ENCODE results near the gene TOMM70.

TOMM70 gene

GRCh38 chr3:100325827-100326226 lies 75.1 kb downstream of the TOMM70 start:
- DNase-seq (ENCODE audit: low spot score), result no peak

GRCh38 chr3:100324044-100324443 lies 76.8 kb downstream of the TOMM70 start:
- no peak for DNase-seq (ENCODE audit: low spot score)

GRCh38 chr3:100319951-100320350 lies 80.9 kb downstream of the TOMM70 start:
- DNase-seq (ENCODE audit: low spot score), result no peak

- DNase-seq (ENCODE audit: low spot score), result no peak
These were observed 83.0 kb downstream of the TOMM70 start for GRCh38 chr3:100317912-100318311.

GRCh38 chr3:100316641-100317069 lies 84.2 kb downstream of the TOMM70 start:
- DNase-seq (ENCODE audit: low spot score), result peak; percentile 56

Data from AG20443 (cell line).